Vagina (tissue), 2 donors: ENCODE measurements around the gene KLK13.

Experiments
- CTCF ChIP-seq, 3 experiments: fragments of 450-650 bp in 2 of 3; fragments of 200-600 bp in 1 of 3; sonication (generic) in 1 of 3; IDR thresholded peaks; one replicate each; pipeline ENCODE4 v1.5.1; 2017 to 2019; ENCODE audit warnings: antibody characterized with exemption in 3 of 3, mild to moderate bottlenecking in 2 of 3, moderate library complexity in 2 of 3
- POLR2A ChIP-seq, 2 donors: fragments of 450-650 bp; IDR thresholded peaks; one replicate each; pipeline ENCODE4 v1.6.1; 2017; ENCODE audit warnings: antibody characterized with exemption in 2 of 2, mild to moderate bottlenecking in 2 of 2, moderate library complexity in 2 of 2
- POLR2AphosphoS5 ChIP-seq, 2 donors: sonication (generic); formaldehyde crosslinking; IDR thresholded peaks; one replicate each; pipeline ENCODE4 v1.9.0; 2017; ENCODE audit warnings: antibody characterized with exemption in 2 of 2, mild to moderate bottlenecking in 2 of 2, low read depth in 1 of 2; ENCODE audit not compliant: insufficient read depth in 1 of 2

GRCh38 chr19:51019544-51019925 is 45.4 kb downstream of the KLK13 start, which contains the start of gene KLK10:
- TF ChIP-seq POLR2A (IDR thresholded peaks at IDR 0.05) (no peak), CTCF (IDR thresholded peaks at IDR 0.05) (no peak), POLR2AphosphoS5 (IDR thresholded peaks at IDR 0.05; ENCODE audit: insufficient read depth in 1 of 2, low read depth in 1 of 2) (no peak)
